Naive thymus-derived CD4-positive, alpha-beta T cell (primary cell): ENCODE results near the gene TCN2. TPM values are rescaled to one million over a fixed set of nuclear protein-coding genes. Genes with fewer than 3 reads are reported as not detected.
"Not testable (repeated sequence)": the region's sequence is repeated elsewhere in the genome, so short reads cannot be mapped to it uniquely, and the experiment has no call there.

Experiments used
- ATAC-seq: fragments of 150-1000 bp; cut with Tn5 transposase; 2 replicates; pipeline ENCODE4 v1.10.0; 2021; ENCODE audit warnings: mild to moderate bottlenecking, moderate library complexity
- CTCF ChIA-PET: fragments of 350-600 bp; sonication (Branson Sonifier 250); formaldehyde crosslinking; loops from one replicate; lab custom pipeline; 2021; ENCODE audit warnings: antibody characterized with exemption; lab: Charles Lee
- POLR2A ChIA-PET: fragments of 350-600 bp; sonication (Branson Sonifier 250); formaldehyde crosslinking; loops from one replicate; lab custom pipeline; 2021; ENCODE audit warnings: antibody characterized with exemption, inconsistent platforms; lab: Charles Lee
- DNase-seq, 9 donors: peaks; one replicate each; pipeline versions ENCODE4 v3.0.0 to v3.0.0-alpha.2; 2020 to 2022; ENCODE audit warnings: mixed read lengths in 1 of 9
- H3K27ac ChIP-seq: one replicate; pipeline ENCODE4 v1.7.0; 2013; ENCODE audit warnings: mild to moderate bottlenecking, low read depth, low read length, moderate library complexity
- H3K27me3 ChIP-seq, 2 donors: one replicate each; pipeline ENCODE4 v1.7.0; 2013; ENCODE audit warnings: low read length in 2 of 2, mild to moderate bottlenecking in 2 of 2, moderate library complexity in 2 of 2; ENCODE audit not compliant: control insufficient read depth in 2 of 2, insufficient read depth in 2 of 2
- H3K36me3 ChIP-seq, 3 experiments: 1 replicate in 2 of 3; 2 replicates in 1 of 3; pipeline ENCODE4 v1.7.0; 2013; ENCODE audit warnings: low read length in 3 of 3, mild to moderate bottlenecking in 3 of 3, moderate library complexity in 1 of 3; ENCODE audit not compliant: insufficient read depth in 3 of 3, control insufficient read depth in 2 of 3
- H3K4me1 ChIP-seq, 2 donors: one replicate each; pipeline ENCODE4 v1.7.0; 2013; ENCODE audit warnings: low read length in 2 of 2, mild to moderate bottlenecking in 2 of 2, moderate library complexity in 1 of 2; ENCODE audit not compliant: control insufficient read depth in 2 of 2, insufficient read depth in 2 of 2
- H3K4me3 ChIP-seq: 2 replicates; pipeline ENCODE4 v1.7.0; 2013; ENCODE audit warnings: mild to moderate bottlenecking, low read length
- H3K9me3 ChIP-seq, 3 experiments: 1 replicate in 2 of 3; 2 replicates in 1 of 3; pipeline ENCODE4 v1.7.0; 2013; ENCODE audit warnings: low read length in 3 of 3; ENCODE audit not compliant: control insufficient read depth in 2 of 3
- H3K27ac Mint-ChIP-seq, 9 donors: one replicate each; pipeline ENCODE4 v1.8.0; 2020 to 2022; ENCODE audit warnings: mixed read lengths in 9 of 9, mild to moderate bottlenecking in 8 of 9, moderate library complexity in 5 of 9, inconsistent platforms in 2 of 9
- H3K27me3 Mint-ChIP-seq, 5 donors: one replicate each; pipeline ENCODE4 v1.8.0; 2021 to 2022; ENCODE audit warnings: mixed read lengths in 5 of 5, mild to moderate bottlenecking in 1 of 5
- H3K36me3 Mint-ChIP-seq, 5 donors: one replicate each; pipeline ENCODE4 v1.8.0; 2020 to 2022; ENCODE audit warnings: mixed read lengths in 5 of 5, mild to moderate bottlenecking in 3 of 5, inconsistent platforms in 1 of 5
- H3K4me1 Mint-ChIP-seq, 7 donors: one replicate each; pipeline ENCODE4 v1.8.0; 2020 to 2022; ENCODE audit warnings: mixed read lengths in 7 of 7, mild to moderate bottlenecking in 3 of 7, inconsistent platforms in 1 of 7
- H3K4me3 Mint-ChIP-seq, 10 donors: one replicate each; pipeline ENCODE4 v1.8.0; 2020 to 2022; ENCODE audit warnings: mild to moderate bottlenecking in 10 of 10, mixed read lengths in 10 of 10, moderate library complexity in 6 of 10, inconsistent platforms in 2 of 10
- H3K9me3 Mint-ChIP-seq, 11 donors: one replicate each; pipeline ENCODE4 v1.8.0; 2020 to 2022; ENCODE audit warnings: mixed read lengths in 11 of 11, mild to moderate bottlenecking in 4 of 11, inconsistent platforms in 1 of 11, moderate library complexity in 1 of 11
- intact Hi-C, 2 donors: fragments of 100-400 bp; cut with micrococcal nuclease; formaldehyde crosslinking; loops; one replicate each; pipeline ENCODE4 v1.15.1; 2023
- polyA plus RNA-seq, 2 donors: library from polyadenylated mRNA; unstranded; fragments of 300-500 nt; fragmentation: Illumina TruSeq; gene quantifications; one replicate each; pipeline ENCODE4 v1.2.3, GENCODE V29; 2021
- total RNA-seq, 6 experiments: library from RNA in 5 of 6; stranded (reverse) in 5 of 6; gene quantifications; 1 replicate in 5 of 6; 2 replicates in 1 of 6; pipeline ENCODE4 v1.2.3 and lab custom pipeline; 2021 to 2026

The TCN2 gene
- total and polyA plus RNA-seq, 7 experiments from 2014 or later = 0.57 to 8.9 (median 0.80) TPM

DNA sequence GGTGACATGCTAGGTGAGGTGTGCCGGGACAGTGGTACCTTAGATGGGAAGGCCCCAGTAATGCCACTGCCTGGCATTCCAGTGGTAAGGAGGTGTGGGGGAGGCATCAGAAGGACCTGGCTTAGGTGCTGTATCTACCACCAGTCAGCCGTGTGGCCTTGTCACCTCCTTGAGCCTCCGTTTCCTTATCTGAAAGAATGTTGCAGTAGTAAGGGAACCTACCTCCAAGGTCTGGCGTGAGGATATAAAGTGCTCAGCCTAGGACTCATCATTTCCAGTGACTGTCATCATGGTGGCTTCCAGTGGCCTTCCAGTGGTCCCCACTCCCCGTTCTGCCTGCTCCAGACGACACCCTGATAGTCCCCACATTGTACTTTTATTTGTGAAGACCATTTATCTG lies 67.5 kb downstream of the TCN2 start:
- Mint-ChIP-seq H3K4me3 (no peak overlapping the region), H3K36me3 (no peaks in the 10 kb centered on the region), H3K27me3 (peaks cover 0 to 17% (median 6%) of the 10 kb centered on the region in 5 donors), H3K27ac (peak overlapping the region in 1 of 9 donors; percentile 15), H3K4me1 (peaks cover 0 to 3% (median 0%) of the 10 kb centered on the region in 7 donors), H3K9me3 (no peaks in the 10 kb centered on the region)
- POLR2A ChIA-PET = no interaction called here
- Histone ChIP-seq H3K4me3 (no peak overlapping the region), H3K9me3 (no peaks in the 10 kb centered on the region), H3K36me3 (no peaks in the 10 kb centered on the region), H3K27ac (no peak overlapping the region), H3K4me1 (no peaks in the 10 kb centered on the region), H3K27me3 (no peaks in the 10 kb centered on the region)
- no peak for ATAC-seq
- no peak for DNase-seq
- intact Hi-C loops = no loop called here
- CTCF ChIA-PET = no interaction called here

DNA sequence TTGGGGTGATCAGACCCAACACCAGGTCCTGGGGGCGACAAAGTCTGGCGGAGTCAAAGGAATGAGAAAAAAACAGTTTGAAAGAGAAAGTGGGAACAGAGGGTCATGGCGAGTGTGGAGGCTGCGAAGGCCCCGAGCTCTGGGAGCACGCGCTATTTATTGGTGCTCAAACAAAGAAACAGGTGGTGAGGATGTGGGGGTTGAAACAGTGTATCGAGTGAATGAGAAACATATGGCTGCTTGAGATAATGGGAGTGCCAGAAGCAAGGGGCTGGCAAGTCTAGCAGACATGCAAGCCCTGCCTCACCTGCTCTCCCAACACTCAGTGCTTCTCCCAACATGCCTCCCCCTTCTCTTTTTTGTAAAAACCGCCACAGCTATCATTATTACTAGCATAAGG lies 68.5 kb downstream of the TCN2 start:
- H3K27me3 ChIP-seq = no peaks in the 10 kb centered on the region
- POLR2A ChIA-PET = no interaction called here
- H3K27ac ChIP-seq = no peak overlapping the region
- no peaks in the 10 kb centered on the region for H3K4me1 ChIP-seq
- no peaks in the 10 kb centered on the region for H3K36me3 ChIP-seq
- DNase-seq = no peak
- H3K4me1 Mint-ChIP-seq = no peaks in the 10 kb centered on the region
- no peaks in the 10 kb centered on the region for H3K9me3 ChIP-seq
- H3K27me3 Mint-ChIP-seq = peaks cover 0 to 18% (median 6%) of the 10 kb centered on the region in 5 donors
- H3K36me3 Mint-ChIP-seq = no peaks in the 10 kb centered on the region
- no peak overlapping the region for H3K4me3 ChIP-seq
- CTCF ChIA-PET = no interaction called here
- H3K4me3 Mint-ChIP-seq = no peak overlapping the region
- H3K27ac Mint-ChIP-seq = no peak overlapping the region
- H3K9me3 Mint-ChIP-seq = no peaks in the 10 kb centered on the region
- intact Hi-C loops = no loop called here
- no peak for ATAC-seq

DNA sequence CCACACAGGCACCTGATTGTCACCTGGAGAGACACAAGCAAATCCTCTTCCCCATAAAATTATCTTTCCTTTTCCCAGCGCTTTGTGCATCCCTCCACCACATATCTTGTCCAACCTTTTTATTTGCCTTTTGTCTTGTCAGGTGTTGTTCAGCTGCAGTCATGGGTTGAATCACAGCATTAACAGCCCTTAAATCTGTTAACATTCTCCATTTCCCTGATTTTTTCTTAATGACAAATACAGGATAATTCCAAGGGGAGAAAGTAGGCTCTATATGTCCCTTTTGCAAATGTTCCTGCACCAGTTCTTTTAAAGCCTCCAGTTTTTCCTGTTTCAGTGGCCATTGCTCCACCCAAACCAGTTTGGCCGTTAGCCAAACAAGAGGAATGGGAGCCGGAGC lies 69.6 kb downstream of the TCN2 start:
- H3K4me1 ChIP-seq, POLR2A ChIA-PET, H3K27ac Mint-ChIP-seq, H3K36me3 ChIP-seq, H3K4me3 Mint-ChIP-seq, CTCF ChIA-PET, DNase-seq, ATAC-seq, H3K9me3 ChIP-seq, H3K4me1 Mint-ChIP-seq, H3K4me3 ChIP-seq, intact Hi-C loops, H3K27me3 ChIP-seq, H3K9me3 Mint-ChIP-seq, H3K36me3 Mint-ChIP-seq, H3K27ac ChIP-seq: not testable (repeated sequence)
- peaks cover 0 to 18% (median 6%) of the 10 kb centered on the region in 5 donors for H3K27me3 Mint-ChIP-seq

Other genes starting within 250 kb of the TCN2 start
- 10 to 100 TPM in 1 of 5 experiments, 1 to 10 TPM in 4; 4.3 to 10.8 (median 5.3) TPM for gene RNF215, start 219.8 kb upstream of the TCN2 start, total RNA-seq
- gene RNF215, start 219.8 kb upstream of the TCN2 start, polyA plus RNA-seq = 1 to 10 TPM in 1 of 2 donors, under 1 TPM in 1; 0.08 to 1.1 TPM
- 100 to 1,000 TPM in 1 of 5 experiments, 10 to 100 TPM in 4; 10.7 to 147 (median 16.5) TPM for gene SEC14L2, start 210.2 kb upstream of the TCN2 start, total RNA-seq
- gene SEC14L2, start 210.2 kb upstream of the TCN2 start, polyA plus RNA-seq = 10 to 100 TPM; 12.7 to 20.7 TPM
- 10 to 100 TPM; 10.2 to 68.2 (median 23.6) TPM for gene MTFP1, start 181.4 kb upstream of the TCN2 start, total RNA-seq
- gene MTFP1, start 181.4 kb upstream of the TCN2 start, polyA plus RNA-seq = 10 to 100 TPM; 26.7 to 30.4 TPM
- gene SEC14L3, start 135.2 kb upstream of the TCN2 start, total RNA-seq = not detected
- gene SEC14L3, start 135.2 kb upstream of the TCN2 start, polyA plus RNA-seq = not detected
- gene SEC14L4, start 101.5 kb upstream of the TCN2 start, total RNA-seq = not detected
- gene SEC14L4, start 101.5 kb upstream of the TCN2 start, polyA plus RNA-seq = not detected
- gene SEC14L6, start 60.4 kb upstream of the TCN2 start, total RNA-seq = not detected
- gene SEC14L6, start 60.4 kb upstream of the TCN2 start, polyA plus RNA-seq = not detected
- 1 to 10 TPM in 2 of 5 experiments, under 1 TPM in 1, not detected in 2; 0.56 to 4.8 (median 4.0) TPM for gene GAL3ST1, start 32.5 kb upstream of the TCN2 start, total RNA-seq
- gene GAL3ST1, start 32.5 kb upstream of the TCN2 start, polyA plus RNA-seq = 1 to 10 TPM in 1 of 2 donors, under 1 TPM in 1; 0.21 to 2.4 TPM
- 10 to 100 TPM; 40.6 to 84.2 (median 56.3) TPM for gene PES1, start 15.3 kb upstream of the TCN2 start, total RNA-seq
- 10 to 100 TPM; 34.6 to 62.3 TPM for gene PES1, start 15.3 kb upstream of the TCN2 start, polyA plus RNA-seq
- gene SLC35E4, start 28.6 kb downstream of the TCN2 start, total RNA-seq = 1 to 10 TPM; 2.0 to 5.2 (median 3.4) TPM
- 1 to 10 TPM in 1 of 2 donors, under 1 TPM in 1; 0.85 to 1.9 TPM for gene SLC35E4, start 28.6 kb downstream of the TCN2 start, polyA plus RNA-seq
- gene DUSP18, start 60.7 kb downstream of the TCN2 start, total RNA-seq = 10 to 100 TPM in 4 of 5 experiments, 1 to 10 TPM in 1; 7.4 to 18.5 (median 14.1) TPM
- 10 to 100 TPM in 1 of 2 donors, 1 to 10 TPM in 1; 7.4 to 12.2 TPM for gene DUSP18, start 60.7 kb downstream of the TCN2 start, polyA plus RNA-seq
- 1 to 10 TPM; 1.2 to 2.7 (median 2.2) TPM for gene OSBP2, start 87.7 kb downstream of the TCN2 start, total RNA-seq
- gene OSBP2, start 87.7 kb downstream of the TCN2 start, polyA plus RNA-seq = under 1 TPM; 0.37 to 0.56 TPM